K562 (cell line): ENCODE results near the gene BCL7C. TPM values are rescaled to one million over a fixed set of nuclear protein-coding genes. Genes with fewer than 3 reads are reported as not detected.

ENCODE experiments used
- CBFA2T3 ChIP-seq: fragments of 450-650 bp; IDR thresholded peaks from 2 replicates; pipeline ENCODE4 v1.6.1; 2017
- CBX3 ChIP-seq, 2 experiments: IDR thresholded peaks; 1 replicate in 1 of 2; 2 replicates in 1 of 2; pipeline ENCODE4 v1.6.1; 2012; ENCODE audit warnings: inconsistent platforms in 2 of 2, low read length in 2 of 2, borderline replicate concordance in 1 of 2, control low read depth in 1 of 2
- CHCHD3 ChIP-seq: fragments of 250-450 bp; sonication (Bioruptor Pico); IDR thresholded peaks from 2 replicates; pipeline ENCODE4 v2.1.2; 2022; ENCODE audit warnings: mild to moderate bottlenecking
- CHD1 ChIP-seq: fragments of 200-600 bp; sonication (generic); IDR thresholded peaks from one replicate; pipeline ENCODE4 v1.6.1; 2012; ENCODE audit warnings: mild to moderate bottlenecking, moderate library complexity, low read length, inconsistent platforms
- CHD4 ChIP-seq: fragments of 200-600 bp; sonication (generic); IDR thresholded peaks from 3 replicates; pipeline ENCODE4 v1.6.1; 2012; ENCODE audit warnings: low read depth, mild to moderate bottlenecking, mixed read lengths, low read length, inconsistent platforms; ENCODE audit not compliant: insufficient read depth, insufficient replicate concordance, poor library complexity, severe bottlenecking
- FOXJ3 ChIP-seq: sonication (generic); formaldehyde crosslinking; IDR thresholded peaks from 2 replicates; pipeline ENCODE4 v1.4.0; 2020; ENCODE audit warnings: mild to moderate bottlenecking, missing genetic modification reagents
- GATAD2B ChIP-seq: fragments of 450-650 bp; IDR thresholded peaks from 2 replicates; pipeline ENCODE4 v1.6.1; 2017; ENCODE audit warnings: mild to moderate bottlenecking, borderline replicate concordance
- HDAC2 ChIP-seq: fragments of 450-650 bp; IDR thresholded peaks from 2 replicates; pipeline ENCODE4 v1.6.1; 2016; ENCODE audit warnings: mild to moderate bottlenecking
- HDAC8 ChIP-seq: fragments of 450-650 bp; IDR thresholded peaks from 2 replicates; pipeline ENCODE4 v1.6.1; 2016; ENCODE audit warnings: mild to moderate bottlenecking, missing genetic modification characterization, moderate library complexity, missing compliant biosample characterization
- JUN ChIP-seq, 2 experiments: sonication (generic) in 1 of 2; formaldehyde crosslinking in 1 of 2; IDR thresholded peaks; 2 replicates each; pipeline versions ENCODE4 v1.6.1 to v1.8.0; 2012 to 2022; ENCODE audit warnings: borderline replicate concordance in 2 of 2, mild to moderate bottlenecking in 2 of 2, improper control_type of control experiment in 1 of 2, low read depth in 1 of 2, low read length in 1 of 2, missing genetic modification reagents in 1 of 2
- KDM1A ChIP-seq, 2 experiments: fragments of 450-650 bp; IDR thresholded peaks; 2 replicates each; pipeline ENCODE4 v1.6.1; 2016; ENCODE audit warnings: mild to moderate bottlenecking in 2 of 2
- KDM5B ChIP-seq: fragments of 200-600 bp; sonication (generic); IDR thresholded peaks from 2 replicates; pipeline ENCODE4 v1.6.1; 2012; ENCODE audit warnings: low read depth, mild to moderate bottlenecking, moderate library complexity, low read length, control low read depth, inconsistent platforms; ENCODE audit not compliant: insufficient replicate concordance
- L3MBTL2 ChIP-seq: fragments of 450-650 bp; IDR thresholded peaks from 2 replicates; pipeline ENCODE4 v1.6.1; 2016; ENCODE audit warnings: mild to moderate bottlenecking, moderate library complexity
- NCOA2 ChIP-seq, 2 experiments: fragments of 450-650 bp; IDR thresholded peaks; 2 replicates each; pipeline ENCODE4 v1.6.1; 2018; ENCODE audit warnings: mild to moderate bottlenecking in 2 of 2, moderate library complexity in 1 of 2; ENCODE audit not compliant: partially characterized antibody in 2 of 2
- PML ChIP-seq: IDR thresholded peaks from 2 replicates; pipeline ENCODE4 v1.6.1; 2012; ENCODE audit warnings: low read length, inconsistent platforms
- PTBP1 ChIP-seq: fragments of 200-400 bp; formaldehyde crosslinking; IDR thresholded peaks from 2 replicates; pipeline ENCODE4 v1.6.1; 2017; ENCODE audit warnings: low read depth, low read length
- YBX1 ChIP-seq: fragments of 450-650 bp; IDR thresholded peaks from 2 replicates; pipeline ENCODE4 v1.7.1; 2016; ENCODE audit warnings: mild to moderate bottlenecking
- ZNF324 ChIP-seq: fragments of 250-450 bp; sonication (Bioruptor Pico); IDR thresholded peaks from 2 replicates; pipeline ENCODE4 v1.4.0; 2020; ENCODE audit warnings: mild to moderate bottlenecking
- polyA plus RNA-seq, 8 experiments: library from polyadenylated mRNA; depleted of rRNA in 4 of 8; stranded (reverse) in 5 of 8; unstranded in 3 of 8; fragments of >200 nt; fragmentation: Nextera tagmentation in 2 of 8; fragmentation: Illumina TruSeq in 1 of 8; extraction: Ambion mirVana in 2 of 8; extraction: Trizol in 1 of 8; gene quantifications; 2 replicates each; pipeline versions ENCODE4 v1.2.1 to v1.2.3, GENCODE V29; 2011 to 2014; ENCODE audit warnings: inconsistent platforms in 1 of 8, missing spikeins in 1 of 8
- total RNA-seq, 7 experiments: library from RNA; depleted of rRNA in 6 of 7; stranded (reverse); fragments of >200 nt in 6 of 7; fragmentation: Illumina TruSeq in 2 of 7; extraction: Trizol in 2 of 7; gene quantifications; 2 replicates each; pipeline versions ENCODE4 v1.2.1 to v1.2.3, GENCODE V29; 2011 to 2021; ENCODE audit warnings: low replicate concordance in 1 of 7
- TF ChIP-seq, protein P1 (sequence below), 3 experiments: fragments of 200-800 bp in 1 of 3; fragments of 250-450 bp in 1 of 3; fragments of 450-650 bp in 1 of 3; sonication (Bioruptor Pico) in 1 of 3; sonication (Bioruptor generic) in 1 of 3; formaldehyde crosslinking in 1 of 3; IDR thresholded peaks; 2 replicates each; pipeline versions ENCODE4 v1.6.1 to v1.8.0; 2016 to 2022; ENCODE audit warnings: mild to moderate bottlenecking in 2 of 3, missing genetic modification characterization in 2 of 3, missing compliant biosample characterization in 1 of 3, moderate library complexity in 1 of 3
- TF ChIP-seq, protein P2 (sequence below): sonication (generic); formaldehyde crosslinking; IDR thresholded peaks from 2 replicates; pipeline ENCODE4 v1.9.0; 2022; ENCODE audit warnings: mild to moderate bottlenecking, missing genetic modification reagents
- TF ChIP-seq, protein P3 (sequence below), 2 experiments: fragments of 450-650 bp; conservative IDR thresholded peaks; 2 replicates each; pipeline ENCODE4 v1.6.1; 2017; ENCODE audit warnings: mild to moderate bottlenecking in 2 of 2, moderate library complexity in 2 of 2

Gene BCL7C
- total and polyA plus RNA-seq, 9 of the 15 experiments (the other 6 are each of a cell fraction or from before 2014, with no cell fraction given): 1.7 to 85.8 (median 19.6) TPM

DNA sequence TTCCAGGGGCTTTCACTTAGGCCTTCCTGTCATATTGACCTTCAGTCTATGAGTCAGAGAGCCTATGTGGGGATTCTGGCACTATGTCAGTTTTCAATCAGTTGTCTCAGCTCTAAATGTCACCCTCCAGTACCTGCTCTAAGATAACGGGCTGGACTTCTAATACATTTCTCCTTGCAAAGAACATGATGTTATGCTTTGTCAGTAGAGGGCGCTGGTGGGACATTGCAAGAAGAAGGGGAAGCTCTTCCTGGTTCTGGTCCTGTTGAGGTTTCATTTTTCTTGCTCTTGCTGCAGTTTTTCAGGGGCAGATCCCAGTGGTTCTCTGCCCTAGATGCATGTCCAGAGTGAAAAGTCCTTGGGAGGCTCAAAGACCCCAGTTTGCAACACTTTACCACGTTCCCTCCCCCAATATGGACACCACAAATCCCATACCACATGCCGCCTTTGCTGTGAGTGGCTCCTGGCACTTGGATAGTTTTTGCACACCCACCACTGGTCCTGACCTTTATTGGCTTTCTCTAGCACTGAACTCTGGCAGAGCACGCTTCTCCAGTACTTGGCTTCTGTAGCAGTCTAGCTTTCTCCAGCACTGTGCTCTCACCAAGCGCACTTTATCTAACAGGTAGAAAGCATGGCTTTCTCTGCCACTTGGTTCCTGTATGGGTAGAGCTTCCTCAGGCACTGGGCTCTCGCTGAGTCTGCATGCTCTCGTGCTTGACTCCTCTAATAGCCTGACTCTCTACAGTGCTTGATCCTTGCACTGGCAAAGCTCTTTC lies 49.0 kb downstream of the BCL7C start (continued):
- TF ChIP-seq, protein P1, sequence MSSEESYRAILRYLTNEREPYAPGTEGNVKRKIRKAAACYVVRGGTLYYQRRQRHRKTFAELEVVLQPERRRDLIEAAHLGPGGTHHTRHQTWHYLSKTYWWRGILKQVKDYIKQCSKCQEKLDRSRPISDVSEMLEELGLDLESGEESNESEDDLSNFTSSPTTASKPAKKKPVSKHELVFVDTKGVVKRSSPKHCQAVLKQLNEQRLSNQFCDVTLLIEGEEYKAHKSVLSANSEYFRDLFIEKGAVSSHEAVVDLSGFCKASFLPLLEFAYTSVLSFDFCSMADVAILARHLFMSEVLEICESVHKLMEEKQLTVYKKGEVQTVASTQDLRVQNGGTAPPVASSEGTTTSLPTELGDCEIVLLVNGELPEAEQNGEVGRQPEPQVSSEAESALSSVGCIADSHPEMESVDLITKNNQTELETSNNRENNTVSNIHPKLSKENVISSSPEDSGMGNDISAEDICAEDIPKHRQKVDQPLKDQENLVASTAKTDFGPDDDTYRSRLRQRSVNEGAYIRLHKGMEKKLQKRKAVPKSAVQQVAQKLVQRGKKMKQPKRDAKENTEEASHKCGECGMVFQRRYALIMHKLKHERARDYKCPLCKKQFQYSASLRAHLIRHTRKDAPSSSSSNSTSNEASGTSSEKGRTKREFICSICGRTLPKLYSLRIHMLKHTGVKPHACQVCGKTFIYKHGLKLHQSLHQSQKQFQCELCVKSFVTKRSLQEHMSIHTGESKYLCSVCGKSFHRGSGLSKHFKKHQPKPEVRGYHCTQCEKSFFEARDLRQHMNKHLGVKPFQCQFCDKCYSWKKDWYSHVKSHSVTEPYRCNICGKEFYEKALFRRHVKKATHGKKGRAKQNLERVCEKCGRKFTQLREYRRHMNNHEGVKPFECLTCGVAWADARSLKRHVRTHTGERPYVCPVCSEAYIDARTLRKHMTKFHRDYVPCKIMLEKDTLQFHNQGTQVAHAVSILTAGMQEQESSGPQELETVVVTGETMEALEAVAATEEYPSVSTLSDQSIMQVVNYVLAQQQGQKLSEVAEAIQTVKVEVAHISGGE (CRISPR knock-in tag; IDR thresholded peaks at IDR 0.05): peak in 1 of 3 experiments; percentile 49; a peak in 1 of 6 replicates
- TF ChIP-seq KDM5B: no peak
- TF ChIP-seq ZNF324: no peak
- TF ChIP-seq CHCHD3 (CRISPR knock-in tag): no peak
- no peak for TF ChIP-seq FOXJ3 (CRISPR knock-in tag)
- TF ChIP-seq HDAC2: 0 out of 2 replicates have a peak, but pooled peaks have one; percentile 40
- peak; percentile 41 for TF ChIP-seq CBFA2T3
- TF ChIP-seq, protein P2, sequence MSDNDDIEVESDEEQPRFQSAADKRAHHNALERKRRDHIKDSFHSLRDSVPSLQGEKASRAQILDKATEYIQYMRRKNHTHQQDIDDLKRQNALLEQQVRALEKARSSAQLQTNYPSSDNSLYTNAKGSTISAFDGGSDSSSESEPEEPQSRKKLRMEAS: peak; percentile 46; the same call in 1 of the 2 replicates
- no peak for TF ChIP-seq JUN (IDR thresholded peaks at IDR 0.05; ENCODE audit: borderline replicate concordance, low read depth, low read length)
- no peak for TF ChIP-seq JUN (CRISPR knock-in tag; IDR thresholded peaks at IDR 0.05; ENCODE audit: borderline replicate concordance)
- peak in 1 of 2 experiments; percentile 56; a peak in 1 of 4 replicates for TF ChIP-seq KDM1A (IDR thresholded peaks at IDR 0.05)
- no peak for TF ChIP-seq PML
- TF ChIP-seq CHD4: no peak
- TF ChIP-seq CBX3 (IDR thresholded peaks at IDR 0.05; ENCODE audit: borderline replicate concordance in 1 of 2, low read length in 2 of 2): peak in 1 of 2 experiments; percentile 34; a peak in 1 of 3 replicates
- no peak for TF ChIP-seq YBX1
- no peak for TF ChIP-seq PTBP1
- TF ChIP-seq NCOA2 (IDR thresholded peaks at IDR 0.05; ENCODE audit: partially characterized antibody in 2 of 2): no peak
- peak; percentile 71 for TF ChIP-seq GATAD2B
- TF ChIP-seq L3MBTL2: peak; percentile 38
- TF ChIP-seq CHD1: no peak
- TF ChIP-seq HDAC8 (tag): no peak
- TF ChIP-seq, protein P3, sequence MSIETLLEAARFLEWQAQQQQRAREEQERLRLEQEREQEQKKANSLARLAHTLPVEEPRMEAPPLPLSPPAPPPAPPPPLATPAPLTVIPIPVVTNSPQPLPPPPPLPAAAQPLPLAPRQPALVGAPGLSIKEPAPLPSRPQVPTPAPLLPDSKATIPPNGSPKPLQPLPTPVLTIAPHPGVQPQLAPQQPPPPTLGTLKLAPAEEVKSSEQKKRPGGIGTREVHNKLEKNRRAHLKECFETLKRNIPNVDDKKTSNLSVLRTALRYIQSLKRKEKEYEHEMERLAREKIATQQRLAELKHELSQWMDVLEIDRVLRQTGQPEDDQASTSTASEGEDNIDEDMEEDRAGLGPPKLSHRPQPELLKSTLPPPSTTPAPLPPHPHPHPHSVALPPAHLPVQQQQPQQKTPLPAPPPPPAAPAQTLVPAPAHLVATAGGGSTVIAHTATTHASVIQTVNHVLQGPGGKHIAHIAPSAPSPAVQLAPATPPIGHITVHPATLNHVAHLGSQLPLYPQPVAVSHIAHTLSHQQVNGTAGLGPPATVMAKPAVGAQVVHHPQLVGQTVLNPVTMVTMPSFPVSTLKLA (conservative IDR thresholded peaks at IDR 0.05): peak; percentile 30 to 39; a peak in 1 of 4 replicates
